ENCODE results near the gene SLC15A1.
"Not testable (repeated sequence)": the region's sequence is repeated elsewhere in the genome, so short reads cannot be mapped to it uniquely, and the experiment has no call there.

Gene SLC15A1

GRCh38 chr13:98780451-98780850 lies 28.0 kb upstream of the SLC15A1 start:
- no peak for DNase-seq

- no peak for DNase-seq
Observed at GRCh38 chr13:98779695-98780094, 27.2 kb upstream of the SLC15A1 start.

DNA sequence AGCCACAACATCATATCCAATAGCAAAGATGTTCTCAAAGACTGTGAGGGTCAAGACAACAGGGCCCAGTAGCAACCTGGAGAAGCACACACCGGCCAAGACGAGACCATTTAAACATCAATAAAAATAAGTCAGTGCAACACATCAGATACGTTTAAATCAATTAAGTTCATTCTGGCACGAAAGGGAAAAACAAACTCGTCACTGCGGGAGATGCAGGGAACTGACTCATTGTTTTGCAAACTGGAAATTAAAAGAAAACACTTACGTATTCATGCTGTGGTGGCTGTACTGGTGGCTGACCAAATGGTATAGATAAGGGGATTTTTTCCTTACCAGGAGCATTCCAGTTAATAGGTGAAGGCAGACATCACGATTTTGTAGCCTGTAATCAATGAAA lies 26.3 kb upstream of the SLC15A1 start:
- no peak for DNase-seq

DNA sequence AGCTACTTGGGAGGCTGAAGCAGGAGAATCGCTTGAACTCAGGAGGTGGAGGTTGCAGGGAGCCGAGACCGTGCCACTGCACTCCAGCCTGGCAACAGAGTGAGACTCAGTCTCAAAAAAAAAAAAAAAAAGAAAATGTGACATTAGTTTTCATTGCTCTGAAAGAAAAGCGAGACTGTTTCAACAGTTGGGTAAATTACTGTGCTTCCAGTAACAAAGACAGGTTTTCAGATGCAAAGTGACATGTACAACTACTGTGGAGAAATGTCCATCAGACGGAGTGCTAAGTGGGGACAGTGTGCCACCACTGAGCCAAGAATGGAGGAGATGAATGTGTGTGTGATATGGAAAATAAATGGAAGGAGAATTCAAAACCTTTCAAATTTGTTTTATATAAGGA lies 24.2 kb upstream of the SLC15A1 start:
- no peak for DNase-seq

- no peak for DNase-seq
Observed at GRCh38 chr13:98775844-98776598, 23.5 kb upstream of the SLC15A1 start.

GRCh38 chr13:98775386-98775785 lies 22.9 kb upstream of the SLC15A1 start:
- no peak for DNase-seq

DNA sequence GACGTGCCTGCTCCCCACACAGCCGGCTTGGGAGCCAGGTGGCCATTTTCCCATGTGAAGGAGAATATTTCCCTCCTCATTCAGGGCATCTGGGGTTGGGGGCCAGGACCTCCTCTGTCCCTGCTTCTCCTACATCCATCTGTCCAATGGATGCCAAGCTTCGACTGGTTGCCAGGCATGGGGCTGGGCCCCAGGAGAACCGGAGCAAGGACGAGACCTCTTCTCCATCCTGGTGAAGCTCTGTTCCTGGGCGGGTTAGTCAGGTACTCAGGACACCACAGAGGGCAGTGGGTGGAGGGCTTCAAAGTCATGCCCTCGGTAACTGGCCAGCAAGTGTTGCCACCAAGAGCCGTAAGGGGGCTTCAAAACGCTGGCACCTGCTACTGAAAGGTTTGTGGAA lies 22.3 kb upstream of the SLC15A1 start:
- DNase-seq = no peak

DNA sequence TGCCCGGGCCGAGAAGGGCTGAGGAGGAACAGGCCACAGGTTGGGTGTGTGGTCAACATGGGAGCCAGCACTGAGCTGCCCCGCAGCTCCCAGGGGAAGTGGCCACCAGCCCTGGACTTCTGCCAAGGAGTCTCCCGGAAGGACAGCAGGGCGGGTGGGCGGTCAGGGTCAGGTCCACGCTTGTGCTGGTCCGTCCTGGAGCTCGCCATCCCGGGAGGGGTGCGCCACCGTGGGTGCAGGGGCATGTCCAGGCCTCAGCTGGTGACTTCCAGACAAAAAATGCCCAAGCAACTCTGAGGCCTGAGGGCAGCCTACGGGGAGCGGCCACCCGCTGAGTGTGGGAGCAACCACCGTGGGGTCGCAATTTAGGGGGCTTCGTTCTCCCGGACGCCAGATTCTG lies 21.4 kb upstream of the SLC15A1 start:
- DNase-seq = no peak

GRCh38 chr13:98772794-98773452 lies 20.5 kb upstream of the SLC15A1 start:
- no peak for DNase-seq

DNA sequence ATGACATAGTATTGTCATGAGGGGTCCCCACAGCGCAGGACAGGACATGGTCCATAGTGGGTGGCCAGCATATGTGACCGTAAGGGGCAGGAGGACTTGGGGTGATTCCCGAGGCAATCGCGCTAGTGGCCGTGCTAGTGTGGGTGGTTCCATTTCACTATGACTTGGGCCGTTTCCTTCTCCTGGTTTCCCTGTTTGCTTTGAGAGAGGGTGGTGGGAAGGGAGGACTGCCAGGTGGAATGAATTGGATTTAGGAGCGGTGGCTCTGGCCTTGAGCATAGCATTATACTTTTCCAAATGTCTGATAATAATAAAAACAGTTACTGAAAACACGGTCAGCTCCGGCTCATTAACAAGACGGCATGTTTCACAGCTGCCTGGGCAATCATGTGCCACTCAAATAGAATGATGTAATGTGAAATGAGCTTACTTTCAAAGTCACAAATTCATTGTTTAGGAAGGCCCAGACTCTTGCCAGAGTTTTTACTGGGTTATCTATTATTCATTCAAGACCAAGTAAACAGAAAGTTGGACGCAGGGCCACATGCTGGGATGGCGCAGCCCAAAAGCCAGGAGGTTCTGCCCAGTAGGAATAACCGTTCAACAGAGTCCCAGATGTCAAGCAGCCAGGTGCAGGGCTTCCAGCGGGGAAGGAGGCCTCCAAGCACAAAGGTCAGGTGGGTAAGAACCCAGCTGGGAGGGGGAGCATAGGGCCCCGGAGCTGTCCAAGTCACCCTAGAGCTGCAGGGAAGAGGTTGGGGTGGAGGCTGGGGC lies 19.6 kb upstream of the SLC15A1 start:
- DNase-seq = no peak

GRCh38 chr13:98769736-98770135 lies 17.3 kb upstream of the SLC15A1 start:
- no peak for DNase-seq

GRCh38 chr13:98768522-98768921 lies 16.1 kb upstream of the SLC15A1 start:
- DNase-seq = no peak

DNA sequence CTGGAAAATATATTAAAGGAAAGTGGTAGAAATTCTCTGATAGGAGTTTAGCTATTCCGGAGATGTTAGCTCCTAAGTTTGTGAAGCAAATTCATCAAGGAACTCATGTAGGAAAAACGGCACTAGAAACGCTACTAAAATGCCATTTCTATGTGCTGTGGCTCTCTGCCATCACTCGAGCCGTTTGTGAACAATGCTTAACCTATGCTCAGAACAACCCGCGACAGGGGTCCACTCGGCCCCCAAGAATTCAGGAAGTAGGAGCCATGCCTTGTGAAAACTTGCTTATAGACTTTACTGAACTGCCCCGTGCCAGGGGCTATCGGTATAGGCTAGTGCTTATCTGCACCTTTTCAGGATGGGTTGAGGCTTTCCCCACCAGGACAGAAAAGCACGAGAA lies 14.2 kb upstream of the SLC15A1 start:
- no peak for DNase-seq

DNA sequence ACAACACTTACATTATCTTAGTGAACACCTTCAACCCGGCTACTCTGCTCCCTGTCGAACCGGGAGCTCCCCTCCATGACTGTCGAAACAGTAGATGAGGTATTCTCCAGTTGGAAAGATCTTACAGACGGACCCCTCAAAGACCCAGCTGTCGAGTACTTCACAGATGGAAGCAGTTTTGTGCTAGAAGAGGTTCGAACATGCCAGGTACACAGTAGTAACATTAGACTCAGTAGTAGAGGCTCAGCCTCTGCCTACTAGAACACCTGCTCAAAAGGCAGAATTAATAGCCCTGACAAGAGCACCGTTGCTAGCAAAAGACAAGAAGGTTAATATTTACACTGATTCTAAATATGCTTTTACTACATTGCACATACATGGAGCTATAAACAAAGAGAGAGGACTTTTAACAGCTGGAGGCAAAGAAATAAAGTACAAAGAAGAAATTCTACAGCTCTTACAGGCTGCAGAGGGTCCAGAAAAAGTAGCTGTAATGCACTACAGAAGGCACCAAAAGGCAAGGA lies 13.6 kb upstream of the SLC15A1 start:
- DNase-seq = no peak

DNA sequence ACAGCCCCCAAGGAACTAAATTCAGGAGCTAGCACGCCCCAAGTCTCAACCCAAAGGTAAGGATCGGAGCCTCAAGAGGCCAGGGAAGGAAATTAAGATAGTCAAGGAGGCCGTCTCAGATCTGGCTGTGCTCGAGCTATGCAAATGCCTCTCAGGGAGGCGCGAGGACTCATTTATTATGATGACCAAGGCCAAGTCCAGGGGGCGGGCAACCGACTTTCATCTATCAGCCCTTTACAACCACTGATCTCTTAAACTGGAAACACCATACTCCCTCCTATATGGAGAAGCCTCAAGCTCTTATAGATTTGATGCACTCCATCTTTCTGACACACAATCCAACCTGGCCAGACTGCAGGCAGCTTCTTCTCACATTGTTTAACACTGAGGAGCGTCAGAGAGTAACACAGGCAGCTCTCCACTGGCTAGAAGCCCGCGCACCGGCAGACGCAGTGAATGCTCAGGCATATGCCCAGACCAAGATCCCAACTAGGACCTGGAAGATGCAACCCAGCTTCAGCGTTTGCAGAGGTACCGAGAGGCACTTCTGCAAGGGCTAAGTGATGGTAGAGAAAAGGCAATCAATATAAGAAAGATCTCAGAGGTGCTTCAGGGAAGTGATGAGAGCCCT lies 9.6 kb upstream of the SLC15A1 start:
- no peak for DNase-seq

DNA sequence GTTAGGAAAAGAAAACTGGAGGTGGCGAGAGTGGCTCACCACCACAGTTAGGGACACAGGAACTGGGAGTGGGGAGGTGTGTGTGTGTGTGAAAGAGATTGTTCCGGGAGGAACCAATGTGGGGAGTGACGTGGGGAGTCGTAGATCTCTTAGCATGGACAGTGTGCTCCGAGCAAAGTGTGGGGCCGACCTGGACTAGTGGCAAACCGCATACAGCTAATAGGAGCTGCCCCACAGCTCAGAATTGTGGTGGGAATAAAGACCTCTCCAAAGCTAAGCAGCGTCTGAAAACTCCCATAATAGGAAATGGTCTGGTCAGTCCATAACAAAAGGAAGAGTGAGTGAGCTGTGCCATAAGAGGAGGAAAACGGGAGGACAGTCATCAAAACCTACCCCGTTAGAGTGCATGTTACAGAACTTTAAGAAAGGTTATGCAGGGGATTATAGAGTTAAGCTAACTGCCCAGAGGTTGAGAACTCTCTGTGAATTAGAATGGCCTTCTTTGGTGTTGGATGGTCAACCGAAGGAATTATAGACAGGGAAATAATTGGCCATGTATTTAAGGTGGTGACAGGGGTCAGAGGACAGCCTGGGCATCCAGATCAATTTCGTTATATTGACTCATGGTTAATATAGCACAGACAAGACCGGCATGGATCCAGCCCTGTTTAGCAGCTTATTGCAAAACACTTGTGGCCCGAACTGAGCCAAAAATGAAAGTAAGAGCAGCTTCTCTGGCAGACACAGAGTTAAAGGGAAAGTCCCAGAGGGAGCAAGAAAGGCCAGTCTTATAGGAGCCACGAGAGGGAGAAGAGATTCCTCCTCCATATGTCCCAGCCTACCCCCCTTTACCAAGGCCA lies 8.9 kb upstream of the SLC15A1 start:
- no peak for DNase-seq

DNA sequence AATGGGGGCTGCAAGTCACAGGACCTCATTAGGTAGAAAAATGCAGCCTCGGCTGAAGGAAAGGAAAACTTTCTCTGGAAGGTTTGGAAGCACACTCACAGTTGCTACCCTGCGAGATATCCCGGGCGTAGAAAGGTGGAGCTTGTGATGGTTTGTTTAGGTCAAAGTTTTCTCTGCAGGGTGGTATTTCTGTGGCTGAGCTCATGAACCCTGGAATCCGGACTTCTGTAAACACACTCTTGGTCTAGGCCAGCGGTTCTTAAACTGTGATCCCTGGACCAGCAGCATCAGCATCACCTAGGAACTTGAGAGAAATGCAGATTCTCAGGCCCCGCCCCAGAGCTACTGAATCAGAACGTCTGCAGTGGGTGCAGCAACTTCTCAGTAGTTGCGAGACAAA lies 3.3 kb upstream of the SLC15A1 start:
- no peak for DNase-seq

GRCh38 chr13:98755116-98755515 lies 2.6 kb upstream of the SLC15A1 start:
- DNase-seq = no peak

- not testable (repeated sequence) for DNase-seq
Observed at GRCh38 chr13:98754468-98754867, 2.0 kb upstream of the SLC15A1 start.

DNA sequence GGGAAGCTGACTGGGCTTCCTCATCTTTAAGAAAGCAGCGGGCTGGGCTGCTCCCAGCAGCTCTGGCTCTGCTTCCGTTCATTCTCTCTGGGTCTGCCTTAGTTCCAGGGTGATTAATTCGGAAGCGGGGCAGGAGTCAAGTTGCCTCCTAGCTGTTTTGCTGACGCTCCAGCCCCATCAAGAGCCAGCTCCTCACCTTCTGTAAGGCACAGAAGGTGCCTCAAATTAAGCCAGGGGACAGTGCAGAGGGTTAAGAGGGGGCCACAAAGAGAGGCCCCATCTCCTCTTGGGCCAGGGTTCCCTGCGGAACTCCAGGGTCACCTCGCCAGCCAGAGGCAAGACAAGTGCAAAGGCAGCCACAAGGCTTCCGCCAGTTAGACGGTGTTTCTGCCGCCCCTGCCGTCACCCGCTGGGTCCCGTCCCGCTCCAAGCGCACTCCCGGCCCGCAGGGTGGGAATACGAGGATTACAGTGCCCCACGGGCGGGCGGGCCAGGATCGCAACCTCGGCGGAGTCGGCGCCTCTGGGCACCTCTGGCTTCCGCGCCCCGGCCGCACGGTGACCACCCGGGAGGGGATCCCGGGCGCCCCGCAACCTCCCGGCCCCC lies 508 bp downstream of the SLC15A1 start:
- no peak for DNase-seq

DNA sequence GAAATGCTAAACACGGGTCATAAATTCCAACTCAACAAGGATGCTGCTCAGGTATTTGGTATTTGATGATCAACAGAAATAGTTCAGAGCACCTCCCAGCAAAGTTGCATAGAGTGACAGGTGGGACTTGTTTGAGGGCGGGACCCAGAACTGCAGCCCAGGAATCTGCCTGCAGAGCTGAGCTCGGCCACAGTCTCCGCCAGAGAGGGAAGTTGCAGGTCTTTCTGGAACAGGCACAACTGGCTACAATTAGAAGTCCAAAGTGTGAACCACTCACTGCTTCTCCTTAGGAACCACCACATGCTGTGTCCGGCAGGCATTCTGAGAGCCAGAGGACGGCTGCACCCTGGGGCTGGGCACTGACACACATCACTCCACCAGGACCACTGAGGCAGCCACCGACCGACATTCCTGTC lies 1.1 kb downstream of the SLC15A1 start:
- no peak for DNase-seq

GRCh38 chr13:98749501-98749900 lies 3.0 kb downstream of the SLC15A1 start:
- no peak for DNase-seq

All from NCI-H1694 treated with DMSO at 0.1 percent for 48 hours (cell line).